Ovary (tissue), 3 donors: ENCODE results near the gene BSN.

ENCODE experiments used
- CTCF ChIP-seq, 3 donors: fragments of 450-650 bp in 2 of 3; fragments of 200-600 bp in 1 of 3; IDR thresholded peaks; one replicate each; pipeline versions ENCODE4 v1.5.1 to v1.8.0; 2016 to 2022; ENCODE audit warnings: antibody characterized with exemption in 3 of 3, mild to moderate bottlenecking in 1 of 3
- EP300 ChIP-seq: sonication (generic); formaldehyde crosslinking; IDR thresholded peaks from one replicate; pipeline ENCODE4 v1.6.1; 2017; ENCODE audit warnings: antibody characterized with exemption
- POLR2A ChIP-seq: fragments of 450-650 bp; IDR thresholded peaks from one replicate; pipeline ENCODE4 v1.6.1; 2017; ENCODE audit warnings: antibody characterized with exemption, mild to moderate bottlenecking, moderate library complexity
- donor health status: DM: no; HTN: no; CAD: no.

DNA sequence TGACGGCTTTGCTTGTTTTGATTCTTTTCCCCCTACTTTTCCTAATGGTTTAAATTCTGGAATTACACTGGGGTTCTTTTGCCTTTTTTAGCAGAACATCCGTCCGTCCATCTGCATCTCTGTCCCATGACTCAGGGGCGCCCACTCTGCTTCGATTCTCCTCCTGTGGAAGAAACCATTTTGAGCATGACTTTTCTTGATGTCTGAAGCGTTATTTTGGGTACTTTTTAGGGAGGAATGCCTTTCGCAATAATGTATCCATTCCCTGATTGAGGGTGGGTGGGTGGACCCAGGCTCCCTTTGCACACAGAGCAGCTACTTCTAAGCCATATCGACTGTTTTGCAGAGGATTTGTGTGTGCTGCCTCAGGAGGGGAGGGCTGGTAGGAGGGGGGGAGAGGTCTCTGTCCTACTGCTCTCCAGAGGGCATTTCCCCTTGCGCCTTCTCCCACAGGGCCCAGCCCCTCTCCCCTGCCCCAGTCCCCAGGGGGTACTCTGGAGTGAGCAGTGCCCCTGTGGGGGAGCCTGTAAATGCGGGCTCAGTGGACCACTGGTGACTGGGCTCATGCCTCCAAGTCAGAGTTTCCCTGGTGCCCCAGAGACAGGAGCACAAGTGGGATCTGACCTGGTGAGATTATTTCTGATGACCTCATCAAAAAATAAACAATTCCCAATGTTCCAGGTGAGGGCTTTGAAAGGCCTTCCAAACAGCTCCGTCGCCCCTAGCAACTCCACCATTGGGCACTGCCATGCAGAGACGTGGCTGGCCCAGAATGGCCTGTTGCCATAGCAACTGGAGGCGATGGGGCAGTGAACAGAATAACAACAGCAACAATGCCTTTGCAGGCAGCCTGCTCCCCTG is 19.5 kb upstream of the BSN start:
- TF ChIP-seq CTCF (IDR thresholded peaks at IDR 0.05) (no peak), POLR2A (no peak), EP300 (no peak)
